ENCODE data around the gene ARG2. TPM values are rescaled to one million over a fixed set of nuclear protein-coding genes. Genes with fewer than 3 reads are reported as not detected.

Gene ARG2
- total and polyA plus RNA-seq, 10 of the 15 experiments (the other 5 are each of a cell fraction or from before 2014, with no cell fraction given): 0.48 to 7.8 (median 1.1) TPM

DNA sequence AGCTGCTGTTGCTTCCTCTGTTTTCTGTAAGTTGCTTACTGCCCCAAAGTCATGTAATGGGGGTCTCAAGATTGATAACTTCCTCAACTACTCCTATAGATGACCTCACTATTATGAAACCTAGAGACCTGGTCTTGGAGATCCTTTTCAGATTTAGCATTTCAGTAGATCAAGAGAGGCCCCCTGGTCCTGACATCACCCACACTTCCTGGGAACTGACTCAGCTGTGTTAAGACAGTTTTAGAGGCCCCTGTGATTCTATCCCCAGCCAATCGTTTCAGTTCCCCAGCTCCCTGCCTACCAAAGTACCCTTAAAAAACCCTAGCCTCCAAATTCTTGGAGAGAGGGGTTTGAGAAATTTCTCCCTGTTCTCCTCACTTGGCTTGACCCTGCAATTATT, 9.2 kb upstream of the ARG2 start (continued):
- TF ChIP-seq, protein P1, sequence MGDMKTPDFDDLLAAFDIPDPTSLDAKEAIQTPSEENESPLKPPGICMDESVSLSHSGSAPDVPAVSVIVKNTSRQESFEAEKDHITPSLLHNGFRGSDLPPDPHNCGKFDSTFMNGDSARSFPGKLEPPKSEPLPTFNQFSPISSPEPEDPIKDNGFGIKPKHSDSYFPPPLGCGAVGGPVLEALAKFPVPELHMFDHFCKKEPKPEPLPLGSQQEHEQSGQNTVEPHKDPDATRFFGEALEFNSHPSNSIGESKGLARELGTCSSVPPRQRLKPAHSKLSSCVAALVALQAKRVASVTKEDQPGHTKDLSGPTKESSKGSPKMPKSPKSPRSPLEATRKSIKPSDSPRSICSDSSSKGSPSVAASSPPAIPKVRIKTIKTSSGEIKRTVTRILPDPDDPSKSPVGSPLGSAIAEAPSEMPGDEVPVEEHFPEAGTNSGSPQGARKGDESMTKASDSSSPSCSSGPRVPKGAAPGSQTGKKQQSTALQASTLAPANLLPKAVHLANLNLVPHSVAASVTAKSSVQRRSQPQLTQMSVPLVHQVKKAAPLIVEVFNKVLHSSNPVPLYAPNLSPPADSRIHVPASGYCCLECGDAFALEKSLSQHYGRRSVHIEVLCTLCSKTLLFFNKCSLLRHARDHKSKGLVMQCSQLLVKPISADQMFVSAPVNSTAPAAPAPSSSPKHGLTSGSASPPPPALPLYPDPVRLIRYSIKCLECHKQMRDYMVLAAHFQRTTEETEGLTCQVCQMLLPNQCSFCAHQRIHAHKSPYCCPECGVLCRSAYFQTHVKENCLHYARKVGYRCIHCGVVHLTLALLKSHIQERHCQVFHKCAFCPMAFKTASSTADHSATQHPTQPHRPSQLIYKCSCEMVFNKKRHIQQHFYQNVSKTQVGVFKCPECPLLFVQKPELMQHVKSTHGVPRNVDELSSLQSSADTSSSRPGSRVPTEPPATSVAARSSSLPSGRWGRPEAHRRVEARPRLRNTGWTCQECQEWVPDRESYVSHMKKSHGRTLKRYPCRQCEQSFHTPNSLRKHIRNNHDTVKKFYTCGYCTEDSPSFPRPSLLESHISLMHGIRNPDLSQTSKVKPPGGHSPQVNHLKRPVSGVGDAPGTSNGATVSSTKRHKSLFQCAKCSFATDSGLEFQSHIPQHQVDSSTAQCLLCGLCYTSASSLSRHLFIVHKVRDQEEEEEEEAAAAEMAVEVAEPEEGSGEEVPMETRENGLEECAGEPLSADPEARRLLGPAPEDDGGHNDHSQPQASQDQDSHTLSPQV (IDR thresholded peaks at IDR 0.05): no peak

- H3K27ac ChIP-seq (ENCODE audit: control insufficient read depth, insufficient read depth): no peak overlapping the region
- no peak overlapping the region for H3K4me3 ChIP-seq
- POLR2A ChIA-PET: interaction anchor here (1.0 to 2.7 kb wide), 5 partner anchors 19 to 92 kb away, joined by 3 to 9 read pairs (median 4); partner anchors contain the start of genes PIGH and RDH11
- no peak for TF ChIP-seq EZH2 (IDR thresholded peaks at IDR 0.05; ENCODE audit: borderline replicate concordance, control insufficient read depth, low read depth, low read length)
- no peak for TF ChIP-seq BACH1 (IDR thresholded peaks at IDR 0.05; ENCODE audit: borderline replicate concordance)
- no peak for TF ChIP-seq NR2F1 (conservative IDR thresholded peaks at IDR 0.05)
- no peak for TF ChIP-seq ZNF217 (IDR thresholded peaks at IDR 0.05)
- peak; percentile 46 to 69 (median 63); a peak in 5 of 6 replicates for TF ChIP-seq CTCF (IDR thresholded peaks at IDR 0.05 in 2 of 3, conservative IDR thresholded peaks at IDR 0.05 in 1 of 3; ENCODE audit: control insufficient read depth in 2 of 3, extremely low read depth in 1 of 3, insufficient read depth in 1 of 3, low read depth in 3 of 3, low read length in 3 of 3)
- TF ChIP-seq SIX5 (IDR thresholded peaks at IDR 0.05; ENCODE audit: low read depth, low read length, severe bottlenecking): no peak
- no peak for TF ChIP-seq POLR2A (IDR thresholded peaks at IDR 0.05; ENCODE audit: low read depth, low read length)
- no peak for TF ChIP-seq CREB1 (IDR thresholded peaks at IDR 0.05; ENCODE audit: low read depth)
- no peak for TF ChIP-seq EP300 (IDR thresholded peaks at IDR 0.05; ENCODE audit: borderline replicate concordance in 1 of 2, control insufficient read depth in 1 of 2, low read depth in 2 of 2, low read length in 2 of 2)
- TF ChIP-seq NBN (IDR thresholded peaks at IDR 0.05): no peak
- TF ChIP-seq ATF2 (IDR thresholded peaks at IDR 0.05; ENCODE audit: low read length): no peak
- peak; percentile 84 for TF ChIP-seq SMC3 (IDR thresholded peaks at IDR 0.05; ENCODE audit: borderline replicate concordance, low read length)
- no peak for TF ChIP-seq ZNF274 (IDR thresholded peaks at IDR 0.05; ENCODE audit: insufficient read depth, insufficient read length)
- 0 out of 2 replicates have a peak, but pooled peaks have one; percentile 24 for TF ChIP-seq MEF2A (IDR thresholded peaks at IDR 0.05; ENCODE audit: insufficient read depth, low read depth, low read length)
- no peak for TF ChIP-seq PML (IDR thresholded peaks at IDR 0.05; ENCODE audit: low read length)
These were observed 1.1 kb upstream of the ARG2 start for GRCh38 chr14:67618617-67619063.

More at GRCh38 chr14:67618617-67619063, 1.1 kb upstream of the ARG2 start:
- Histone ChIP-seq H2AFZ (ENCODE audit: control insufficient read depth, low read depth, low read length) (no peak overlapping the region), H3K27me3 (replicated peaks in 1 of 2; ENCODE audit: control insufficient read depth in 2 of 2, insufficient read depth in 2 of 2, low read length in 1 of 2) (no peaks in the 10 kb centered on the region), H3K79me2 (ENCODE audit: control insufficient read depth, insufficient read depth, low read length) (no peaks in the 10 kb centered on the region), H4K20me1 (ENCODE audit: control insufficient read depth, insufficient read depth) (no peaks in the 10 kb centered on the region), H3K4me2 (ENCODE audit: control insufficient read depth, insufficient read depth) (peak overlapping the region; percentile 96), H3K9ac (ENCODE audit: control insufficient read depth, insufficient read depth, low read length) (no peak overlapping the region), H3K36me3 (ENCODE audit: control insufficient read depth in 2 of 2, insufficient read depth in 2 of 2, low read length in 1 of 2) (no peaks in the 10 kb centered on the region), H3K4me1 (ENCODE audit: control insufficient read depth, insufficient read depth, low read length) (peaks cover 5% of the 10 kb centered on the region; the same call in 1 of the 2 replicates), H3K9me3 (replicated peaks; ENCODE audit: control insufficient read depth, insufficient read depth, low read length) (no peaks in the 10 kb centered on the region)
- peak; percentile 80 for ATAC-seq
- RAD21 ChIA-PET (ENCODE audit: unreplicated experiment): interaction anchor here (0.6 to 5.5 kb wide), 24 partner anchors 14 to 1259 kb away, joined by 3 to 99 read pairs (median 4); partner anchors contain the start of genes PIGH, RDH11 and RDH12
- SMC1A ChIA-PET (ENCODE audit: uncharacterized antibody, unreplicated experiment): interaction anchor here (0.6 to 10.5 kb wide), 29 partner anchors 10 to 259 kb away, joined by 3 to 151 read pairs (median 5); partner anchors contain the start of genes ATP6V1D, PIGH, RDH11 and RDH12
- intact Hi-C loops (cut with micrococcal nuclease; ENCODE audit: unreplicated experiment) (loop anchor here (1.0 kb wide), 2 partner anchors 49 to 86 kb away; no protein-coding TSS in a partner anchor), in situ Hi-C loops (cut with MboI) (no loop called here)
- CTCF ChIA-PET: interaction anchor here (0.6 to 4.0 kb wide), 38 partner anchors 8 to 1198 kb away, joined by 3 to 179 read pairs (median 6); partner anchors contain the start of genes ATP6V1D, EIF2S1, PIGH and RDH11
- no peak for FAIRE-seq
- DNase-seq (ENCODE audit: low read depth, low spot score): no peak
- BruUV-seq (replicated peaks): no TSS peak
